Tibial nerve (tissue), 4 donors: ENCODE data around the gene TXLNA. TPM values are rescaled to one million over a fixed set of nuclear protein-coding genes. Genes with fewer than 3 reads are reported as not detected.

ENCODE experiments used
- DNase-seq, 2 donors: peaks; one replicate each; pipeline ENCODE4 v3.0.0-alpha.2; 2019; ENCODE audit warnings: low spot score in 2 of 2
- H3K27ac ChIP-seq, 4 donors: fragments of 200-600 bp; sonication (generic) in 3 of 4; one replicate each; pipeline ENCODE4 v1.5.1; 2017 to 2019; ENCODE audit warnings: mild to moderate bottlenecking in 1 of 4
- H3K27me3 ChIP-seq, 2 donors: fragments of 200-600 bp; sonication (generic) in 1 of 2; one replicate each; pipeline versions ENCODE4 v1.5.1 to v1.6.0; 2017 to 2019
- H3K36me3 ChIP-seq, 3 donors: fragments of 200-600 bp; sonication (generic); one replicate each; pipeline ENCODE4 v1.5.1; 2018 to 2019
- H3K4me1 ChIP-seq, 4 donors: fragments of 200-600 bp; sonication (generic) in 3 of 4; one replicate each; pipeline ENCODE4 v1.5.1; 2017 to 2019
- H3K4me3 ChIP-seq, 4 donors: fragments of 200-600 bp; sonication (generic) in 3 of 4; one replicate each; pipeline ENCODE4 v1.5.1; 2017 to 2019; ENCODE audit warnings: mild to moderate bottlenecking in 1 of 4, moderate library complexity in 1 of 4
- H3K9me3 ChIP-seq, 4 donors: fragments of 200-600 bp; sonication (generic) in 3 of 4; one replicate each; pipeline ENCODE4 v1.5.1; 2017 to 2019
- CTCF ChIP-seq, 5 experiments: fragments of 200-600 bp in 3 of 5; fragments of 450-650 bp in 2 of 5; sonication (generic) in 3 of 5; IDR thresholded peaks; one replicate each; pipeline ENCODE4 v1.5.1; 2016 to 2019; ENCODE audit warnings: antibody characterized with exemption in 5 of 5, mild to moderate bottlenecking in 3 of 5, moderate library complexity in 2 of 5
- EP300 ChIP-seq, 2 donors: sonication (generic); formaldehyde crosslinking; IDR thresholded peaks; one replicate each; pipeline ENCODE4 v1.6.1; 2017; ENCODE audit warnings: antibody characterized with exemption in 2 of 2, mild to moderate bottlenecking in 1 of 2
- POLR2A ChIP-seq, 2 donors: fragments of 450-650 bp; IDR thresholded peaks; one replicate each; pipeline ENCODE4 v1.6.1; 2017; ENCODE audit warnings: antibody characterized with exemption in 2 of 2, mild to moderate bottlenecking in 2 of 2, moderate library complexity in 2 of 2
- WGBS, 2 donors: methylation state at CpG; one replicate each; pipeline ENCODE4 v1.1.5; 2018; 5-methylcytosine and 5-hydroxymethylcytosine counted together
- total RNA-seq, 4 donors: library from RNA; depleted of rRNA; stranded (reverse); fragments of >200 nt; gene quantifications; one replicate each; pipeline ENCODE4 v1.1.0, GENCODE V29; 2016

Gene TXLNA
- total RNA-seq, 4 donors from 2014 or later: 41.4 to 52.0 (median 49.5) TPM

DNA sequence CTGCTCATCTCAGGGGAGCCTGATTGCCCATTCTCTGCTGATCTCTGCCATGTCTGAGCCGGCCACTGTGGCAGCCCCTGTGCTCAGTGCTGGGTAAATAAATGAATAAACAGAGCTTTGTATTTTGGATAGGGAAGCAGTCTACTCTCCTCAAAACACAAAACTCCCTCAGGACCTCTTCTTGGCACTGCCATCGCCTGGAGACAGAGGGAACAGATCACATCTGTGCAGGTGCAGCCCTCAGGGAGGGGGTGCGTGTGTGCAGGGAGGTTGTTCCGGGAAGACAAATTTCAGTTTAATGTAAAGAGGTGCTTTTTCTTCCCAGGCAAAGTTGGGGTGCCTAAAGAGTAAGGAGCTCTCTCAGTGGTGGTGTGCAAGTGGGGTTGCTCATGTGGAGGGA, 59.9 kb downstream of the TXLNA start:
- peak overlapping the region in 1 of 4 donors; percentile 84 for H3K4me3 ChIP-seq
- WGBS, 2 donors: 27 to 55% methylated on average over 4 of the region's 4 CpGs
- H3K9me3 ChIP-seq: no peaks in the 10 kb centered on the region
- no peak for TF ChIP-seq EP300 (IDR thresholded peaks at IDR 0.05)
- no peaks in the 10 kb centered on the region for H3K27me3 ChIP-seq
- peaks cover 0 to 40% (median 12%) of the 10 kb centered on the region in 4 donors for H3K4me1 ChIP-seq
- DNase-seq: no peak
- H3K27ac ChIP-seq: peak overlapping the region in 3 of 4 donors; percentile 26 to 93 (median 82)
- peaks cover 0 to 14% (median 0%) of the 10 kb centered on the region in 3 donors for H3K36me3 ChIP-seq

DNA sequence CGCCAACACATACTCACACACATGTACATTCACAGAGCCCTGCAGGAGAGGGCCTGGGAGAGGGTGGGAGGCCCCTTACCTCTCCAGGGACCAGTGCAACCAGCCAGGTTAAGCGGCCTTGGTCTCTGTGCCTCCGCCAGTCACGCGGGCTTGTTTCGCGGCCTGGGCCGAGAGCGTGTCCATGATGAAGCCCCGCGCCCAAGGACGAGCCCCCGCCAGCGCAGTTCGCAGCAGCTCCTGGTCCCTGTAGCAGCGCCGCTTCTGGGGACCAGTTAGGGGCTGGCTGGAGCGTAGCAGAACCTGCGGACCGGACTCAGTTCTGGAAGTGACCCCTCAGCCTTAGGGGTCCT, 60.3 kb downstream of the TXLNA start:
- Histone ChIP-seq H3K4me1 (peaks cover 0 to 40% (median 12%) of the 10 kb centered on the region in 4 donors), H3K27ac (peak overlapping the region; percentile 26 to 93 (median 73)), H3K4me3 (peak overlapping the region; percentile 25 to 84 (median 65)), H3K27me3 (no peaks in the 10 kb centered on the region), H3K36me3 (peaks cover 0 to 10% (median 0%) of the 10 kb centered on the region in 3 donors), H3K9me3 (no peaks in the 10 kb centered on the region)
- TF ChIP-seq POLR2A (IDR thresholded peaks at IDR 0.05) (no peak), CTCF (IDR thresholded peaks at IDR 0.05) (no peak), EP300 (IDR thresholded peaks at IDR 0.05) (no peak)
- 26 to 74% methylated on average over 18 to 19 of the region's 20 CpGs for WGBS, 2 donors
- DNase-seq: no peak

DNA sequence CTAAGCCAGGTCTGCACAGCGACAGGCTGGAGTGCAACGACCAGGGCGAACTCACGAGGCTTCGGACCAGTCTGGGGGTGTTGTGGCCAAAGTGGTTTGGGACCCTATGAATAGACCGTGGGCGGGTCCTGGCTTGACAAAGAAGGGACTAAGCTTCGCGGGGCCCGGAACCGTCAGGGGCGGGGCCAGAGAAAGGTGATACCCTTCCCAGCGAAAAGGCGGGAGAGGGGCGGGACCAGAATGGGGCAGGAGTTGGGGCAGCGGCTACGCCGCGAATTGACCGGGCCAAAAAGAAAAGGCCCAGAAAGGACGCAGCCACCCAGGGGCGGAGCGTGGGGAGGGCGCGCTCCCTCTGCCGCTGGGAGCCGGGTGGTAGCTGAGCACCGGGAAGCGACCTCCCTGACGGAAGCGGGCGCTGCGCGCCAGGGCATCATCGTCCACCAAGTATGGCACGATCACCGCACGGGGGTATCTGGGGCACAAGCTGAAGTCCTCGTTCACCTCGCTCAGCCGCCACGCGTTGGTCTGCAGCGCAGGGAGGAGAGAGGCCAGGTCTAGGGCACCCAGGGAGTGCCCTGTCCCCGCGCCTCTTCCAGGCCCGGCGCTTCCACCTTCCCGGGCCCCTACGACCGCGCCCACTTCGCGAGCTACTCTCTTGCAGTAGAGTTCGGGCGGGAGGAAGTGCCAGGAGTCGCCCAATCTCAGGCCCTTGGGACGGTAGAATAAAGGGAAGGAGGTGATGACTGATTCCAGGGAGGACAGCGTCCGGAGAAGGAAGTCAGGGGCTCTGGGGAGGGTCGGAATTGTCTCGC, 60.9 kb downstream of the TXLNA start:
- no peaks in the 10 kb centered on the region for H3K27me3 ChIP-seq
- H3K4me3 ChIP-seq: peak overlapping the region; percentile 25 to 84 (median 65)
- peaks cover 0 to 4% (median 0%) of the 10 kb centered on the region in 3 donors for H3K36me3 ChIP-seq
- TF ChIP-seq EP300 (IDR thresholded peaks at IDR 0.05) (peak in 1 of 2 donors; percentile 43), CTCF (IDR thresholded peaks at IDR 0.05) (peak in 3 of 5 experiments; percentile 20 to 56 (median 25)), POLR2A (IDR thresholded peaks at IDR 0.05) (peak in 1 of 2 donors; percentile 57)
- DNase-seq: peak; percentile 22 to 34
- H3K4me1 ChIP-seq: peaks cover 0 to 40% (median 12%) of the 10 kb centered on the region in 4 donors
- peak overlapping the region; percentile 26 to 93 (median 73) for H3K27ac ChIP-seq
- H3K9me3 ChIP-seq: no peaks in the 10 kb centered on the region
- WGBS, 2 donors: 1 to 2% methylated on average over 54 to 57 of the region's 62 CpGs

DNA sequence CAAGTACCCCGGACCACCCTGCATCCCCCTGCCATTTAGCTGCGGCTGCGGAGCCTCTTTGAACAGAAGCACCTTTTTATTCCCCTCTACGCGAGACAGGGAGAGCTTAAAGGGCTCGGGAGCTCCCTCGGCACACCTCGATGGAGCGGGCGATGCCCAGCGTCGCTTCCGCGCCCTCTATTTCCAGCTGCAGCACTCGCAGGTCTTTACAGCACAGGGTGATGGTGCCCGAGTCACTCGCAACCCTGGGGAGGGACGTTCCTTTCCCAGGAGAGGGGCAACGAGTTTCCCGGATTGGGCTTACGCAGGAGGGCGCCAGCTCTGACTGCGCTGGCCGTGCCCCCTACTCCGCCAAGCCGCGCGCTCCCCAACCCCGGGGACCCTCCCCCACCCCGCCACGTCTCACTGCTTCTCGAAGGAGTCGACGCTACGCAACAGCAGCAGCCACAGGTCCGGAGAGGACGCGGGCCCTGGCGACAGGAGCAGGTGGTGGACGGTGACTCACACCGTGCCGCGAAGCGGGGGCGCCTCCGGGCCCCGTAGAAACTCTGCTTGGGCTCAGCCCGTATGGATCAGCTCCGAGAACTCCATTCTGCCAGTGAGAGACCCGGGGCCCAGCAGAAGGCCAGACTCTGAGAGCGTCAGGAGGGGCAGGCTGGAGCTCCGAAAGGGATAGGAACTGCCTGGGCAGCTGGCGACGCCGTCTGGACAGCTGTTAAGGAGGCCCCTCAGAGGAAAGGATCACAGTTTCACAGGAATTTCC, 61.7 kb downstream of the TXLNA start:
- no peaks in the 10 kb centered on the region for H3K27me3 ChIP-seq
- peaks cover 0 to 43% (median 13%) of the 10 kb centered on the region in 4 donors for H3K4me1 ChIP-seq
- peak in 1 of 2 donors; percentile 14 for DNase-seq
- peak overlapping the region; percentile 25 to 84 (median 65) for H3K4me3 ChIP-seq
- H3K9me3 ChIP-seq: no peaks in the 10 kb centered on the region
- peak overlapping the region; percentile 26 to 93 (median 73) for H3K27ac ChIP-seq
- no peak for TF ChIP-seq POLR2A (IDR thresholded peaks at IDR 0.05)
- no peak for TF ChIP-seq CTCF (IDR thresholded peaks at IDR 0.05)
- no peak for TF ChIP-seq EP300 (IDR thresholded peaks at IDR 0.05)
- H3K36me3 ChIP-seq: no peaks in the 10 kb centered on the region
- WGBS, 2 donors: 0% methylated on average over 51 to 52 of the region's 55 CpGs

- Histone ChIP-seq H3K9me3 (no peaks in the 10 kb centered on the region), H3K36me3 (no peaks in the 10 kb centered on the region), H3K4me1 (peaks cover 0 to 55% (median 22%) of the 10 kb centered on the region in 4 donors), H3K27ac (peak overlapping the region in 1 of 4 donors; percentile 18), H3K4me3 (no peak overlapping the region), H3K27me3 (no peaks in the 10 kb centered on the region)
- TF ChIP-seq EP300 (IDR thresholded peaks at IDR 0.05) (no peak), CTCF (IDR thresholded peaks at IDR 0.05) (no peak), POLR2A (IDR thresholded peaks at IDR 0.05) (no peak)
- 19 to 30% methylated on average over 7 of the region's 7 CpGs for WGBS, 2 donors
- DNase-seq: no peak
Observed at GRCh38 chr1:32242341-32242851, 62.9 kb downstream of the TXLNA start.
